Measurements from ENCODE around the gene GDI1. TPM values are rescaled to one million over a fixed set of nuclear protein-coding genes. Genes with fewer than 3 reads are reported as not detected.

Gene GDI1
- total RNA-seq, 1 experiment from 2014 or later, result 96.1 TPM

DNA sequence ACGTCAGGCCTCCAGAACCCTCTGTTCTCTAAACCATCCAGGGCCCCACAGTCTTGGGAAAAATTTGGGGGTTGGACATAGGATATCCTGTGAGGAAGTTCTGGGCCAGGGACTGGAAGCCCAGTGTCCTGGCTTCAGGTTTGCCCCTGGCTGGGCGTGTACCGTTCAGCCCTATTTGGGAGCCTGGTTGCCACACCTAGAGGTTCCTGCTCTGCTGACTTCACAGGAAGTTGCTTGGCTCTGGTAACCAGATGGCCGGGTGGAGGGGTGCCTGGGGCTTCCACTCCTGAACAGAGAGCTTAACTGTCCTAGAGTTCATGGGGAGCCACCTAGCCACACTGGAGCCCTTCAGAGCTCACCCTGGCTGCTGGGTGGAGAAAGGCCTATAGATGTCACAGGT, 24.5 kb upstream of the GDI1 start:
- Histone ChIP-seq H3K36me3 (ENCODE audit: low read depth, low read length) (no peaks in the 10 kb centered on the region), H4K20me1 (ENCODE audit: low read length) (no peaks in the 10 kb centered on the region), H3K9ac (ENCODE audit: low read length) (peak overlapping the region; percentile 87), H3K9me2 (replicated peaks; ENCODE audit: low read length) (no peaks in the 10 kb centered on the region), H3K27ac (ENCODE audit: low read length) (peak overlapping the region; percentile 45), H2AFZ (ENCODE audit: low read length) (peak overlapping the region; percentile 89), H3K27me3 (ENCODE audit: low read length) (no peaks in the 10 kb centered on the region), H3K4me1 (ENCODE audit: insufficient read depth, low read length) (peaks cover 26% of the 10 kb centered on the region), H3F3A (ENCODE audit: low read length, unreplicated experiment) (no peaks in the 10 kb centered on the region), H3K4me2 (ENCODE audit: low read length) (peak overlapping the region; percentile 94), H3K9me3 (ENCODE audit: low read length) (no peaks in the 10 kb centered on the region), H3K4me3 (ENCODE audit: low read length) (peak overlapping the region; percentile 89), H3K79me2 (ENCODE audit: low read length) (peaks cover 24% of the 10 kb centered on the region)
- peak; percentile 20 for ATAC-seq
- CTCF ChIA-PET, result interaction anchor here (1.0 kb wide), 1 partner anchor 39 kb away, joined by 3 read pairs; no protein-coding TSS in a partner anchor
- no TSS peak for BruUV-seq (replicated peaks)
- intact Hi-C loops (cut with micrococcal nuclease), result no loop called here
- POLR2A ChIA-PET (ENCODE audit: unreplicated experiment), result interaction anchor here (0.6 to 1.0 kb wide), 2 partner anchors 39 to 283 kb away, joined by 3 to 4 read pairs; no protein-coding TSS in a partner anchor
- peak; percentile 39 for DNase-seq
- TF ChIP-seq EZH2phosphoT487 (IDR thresholded peaks at IDR 0.05; ENCODE audit: borderline replicate concordance, low read length) (no peak), EZH2 (IDR thresholded peaks at IDR 0.05; ENCODE audit: low read length, unreplicated experiment) (no peak)
- TF ChIP-seq, protein P1, sequence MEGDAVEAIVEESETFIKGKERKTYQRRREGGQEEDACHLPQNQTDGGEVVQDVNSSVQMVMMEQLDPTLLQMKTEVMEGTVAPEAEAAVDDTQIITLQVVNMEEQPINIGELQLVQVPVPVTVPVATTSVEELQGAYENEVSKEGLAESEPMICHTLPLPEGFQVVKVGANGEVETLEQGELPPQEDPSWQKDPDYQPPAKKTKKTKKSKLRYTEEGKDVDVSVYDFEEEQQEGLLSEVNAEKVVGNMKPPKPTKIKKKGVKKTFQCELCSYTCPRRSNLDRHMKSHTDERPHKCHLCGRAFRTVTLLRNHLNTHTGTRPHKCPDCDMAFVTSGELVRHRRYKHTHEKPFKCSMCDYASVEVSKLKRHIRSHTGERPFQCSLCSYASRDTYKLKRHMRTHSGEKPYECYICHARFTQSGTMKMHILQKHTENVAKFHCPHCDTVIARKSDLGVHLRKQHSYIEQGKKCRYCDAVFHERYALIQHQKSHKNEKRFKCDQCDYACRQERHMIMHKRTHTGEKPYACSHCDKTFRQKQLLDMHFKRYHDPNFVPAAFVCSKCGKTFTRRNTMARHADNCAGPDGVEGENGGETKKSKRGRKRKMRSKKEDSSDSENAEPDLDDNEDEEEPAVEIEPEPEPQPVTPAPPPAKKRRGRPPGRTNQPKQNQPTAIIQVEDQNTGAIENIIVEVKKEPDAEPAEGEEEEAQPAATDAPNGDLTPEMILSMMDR (conservative IDR thresholded peaks at IDR 0.05; ENCODE audit: low read depth, low read length), result no peak

DNA sequence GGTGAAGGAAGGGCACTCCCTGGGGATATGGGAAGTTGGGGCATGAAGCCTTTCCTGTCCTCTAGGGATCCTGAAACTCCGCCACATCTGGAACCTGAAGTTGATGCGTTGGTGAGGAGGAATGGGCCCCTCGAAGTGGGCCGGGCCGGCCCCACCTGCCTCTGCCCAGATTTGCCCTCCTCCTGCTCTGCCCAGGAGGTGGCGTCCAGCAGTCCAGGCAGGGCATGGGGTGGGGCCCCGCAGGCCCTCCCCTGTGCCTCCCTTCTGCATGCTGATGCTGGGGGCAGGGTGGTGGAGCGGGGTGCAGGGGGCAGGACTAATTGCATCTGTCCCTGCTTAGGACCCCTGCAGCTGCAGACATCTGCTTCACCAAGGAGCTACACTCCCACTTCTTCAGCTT, 23.8 kb upstream of the GDI1 start:
- no peaks in the 10 kb centered on the region for H3K27me3 ChIP-seq (ENCODE audit: low read length)
- ChIA-PET POLR2A (ENCODE audit: unreplicated experiment) (interaction anchor here (0.6 kb wide), 1 partner anchor 283 kb away, joined by 4 read pairs; no protein-coding TSS in a partner anchor), CTCF (no interaction called here)
- no peaks in the 10 kb centered on the region for H3F3A ChIP-seq (ENCODE audit: low read length, unreplicated experiment)
- no peak overlapping the region for H3K9ac ChIP-seq (ENCODE audit: low read length)
- H3K9me3 ChIP-seq (ENCODE audit: low read length), result no peaks in the 10 kb centered on the region
- peaks cover 26% of the 10 kb centered on the region for H3K4me1 ChIP-seq (ENCODE audit: insufficient read depth, low read length)
- H3K79me2 ChIP-seq (ENCODE audit: low read length), result peaks cover 22% of the 10 kb centered on the region
- no TSS peak for BruUV-seq (replicated peaks)
- no peak overlapping the region for H2AFZ ChIP-seq (ENCODE audit: low read length)
- H3K9me2 ChIP-seq (replicated peaks; ENCODE audit: low read length), result no peaks in the 10 kb centered on the region
- H3K4me2 ChIP-seq (ENCODE audit: low read length), result peak overlapping the region; percentile 94; the same call in 1 of the 2 replicates
- DNase-seq, result no peak
- H3K4me3 ChIP-seq (ENCODE audit: low read length), result no peak overlapping the region
- intact Hi-C loops (cut with micrococcal nuclease), result no loop called here
- H3K27ac ChIP-seq (ENCODE audit: low read length), result no peak overlapping the region
- ATAC-seq, result no peak
- TF ChIP-seq, protein P1 (conservative IDR thresholded peaks at IDR 0.05; ENCODE audit: low read depth, low read length), result no peak; the same call in 1 of the 2 replicates
- no peak for TF ChIP-seq EZH2phosphoT487 (IDR thresholded peaks at IDR 0.05; ENCODE audit: borderline replicate concordance, low read length)
- TF ChIP-seq EZH2 (IDR thresholded peaks at IDR 0.05; ENCODE audit: low read length, unreplicated experiment), result no peak
- H3K36me3 ChIP-seq (ENCODE audit: low read depth, low read length), result no peaks in the 10 kb centered on the region
- no peaks in the 10 kb centered on the region for H4K20me1 ChIP-seq (ENCODE audit: low read length)

DNA sequence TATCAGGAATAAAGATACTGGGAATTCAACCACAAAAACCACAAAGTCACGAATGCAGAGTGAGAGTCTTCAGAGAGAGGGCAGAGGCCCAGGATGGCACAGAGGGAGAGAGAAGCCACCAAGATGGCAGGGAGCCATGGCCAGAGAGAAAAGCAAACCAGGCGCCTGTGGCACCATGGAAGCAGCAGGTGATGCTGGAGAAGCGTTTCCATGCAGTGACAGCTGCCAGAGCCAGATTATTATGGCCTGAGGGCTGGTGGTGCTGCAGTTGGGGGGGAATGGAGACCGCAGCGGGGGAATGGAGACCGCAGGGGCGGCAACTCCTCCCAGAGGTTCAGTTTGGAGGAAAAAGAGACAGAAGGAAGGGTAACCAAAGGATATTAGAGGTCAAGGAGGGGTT, 19.8 kb upstream of the GDI1 start:
- no peaks in the 10 kb centered on the region for H3K9me2 ChIP-seq (replicated peaks; ENCODE audit: low read length)
- no peak for TF ChIP-seq EZH2phosphoT487 (IDR thresholded peaks at IDR 0.05; ENCODE audit: borderline replicate concordance, low read length)
- no peak for TF ChIP-seq EZH2 (IDR thresholded peaks at IDR 0.05; ENCODE audit: low read length, unreplicated experiment)
- TF ChIP-seq, protein P1 (conservative IDR thresholded peaks at IDR 0.05; ENCODE audit: low read depth, low read length), result no peak
- H3K4me1 ChIP-seq (ENCODE audit: insufficient read depth, low read length), result peaks cover 9% of the 10 kb centered on the region
- no peak overlapping the region for H3K27ac ChIP-seq (ENCODE audit: low read length)
- no peak overlapping the region for H3K4me2 ChIP-seq (ENCODE audit: low read length)
- H4K20me1 ChIP-seq (ENCODE audit: low read length), result no peaks in the 10 kb centered on the region
- H3K9me3 ChIP-seq (ENCODE audit: low read length), result no peaks in the 10 kb centered on the region
- H3K79me2 ChIP-seq (ENCODE audit: low read length), result no peaks in the 10 kb centered on the region
- ChIA-PET POLR2A (ENCODE audit: unreplicated experiment) (no interaction called here), CTCF (no interaction called here)
- DNase-seq, result no peak
- no peaks in the 10 kb centered on the region for H3F3A ChIP-seq (ENCODE audit: low read length, unreplicated experiment)
- no peak overlapping the region for H3K4me3 ChIP-seq (ENCODE audit: low read length)
- no peak overlapping the region for H3K9ac ChIP-seq (ENCODE audit: low read length)
- H3K27me3 ChIP-seq (ENCODE audit: low read length), result no peaks in the 10 kb centered on the region
- H2AFZ ChIP-seq (ENCODE audit: low read length), result no peak overlapping the region
- BruUV-seq (replicated peaks), result no TSS peak
- no peaks in the 10 kb centered on the region for H3K36me3 ChIP-seq (ENCODE audit: low read depth, low read length)
- intact Hi-C loops (cut with micrococcal nuclease), result no loop called here
- no peak for ATAC-seq

All from PC-3 (cell line).